Measurements from ENCODE around the gene PIBF1.

DNA sequence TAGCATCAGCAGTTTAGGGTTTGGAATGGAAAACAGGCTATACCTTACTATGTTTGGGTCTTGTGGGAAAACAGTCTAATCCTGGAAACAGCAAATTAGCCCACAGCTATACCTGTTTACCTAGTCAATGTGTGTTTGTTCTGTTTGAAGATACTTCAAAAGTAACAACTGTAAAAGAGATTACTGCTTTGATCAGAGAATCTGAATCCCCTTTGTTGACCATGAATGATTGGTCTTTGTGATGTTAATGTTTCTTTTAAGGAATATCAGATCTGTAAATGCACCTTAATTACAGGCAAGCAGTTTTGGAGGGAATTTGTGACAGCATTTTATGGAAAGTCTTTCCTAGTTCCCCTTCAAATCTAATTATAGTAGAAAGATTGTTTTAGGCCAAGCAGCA is 256.1 kb downstream of the PIBF1 start:
- TF ChIP-seq, protein P1, sequence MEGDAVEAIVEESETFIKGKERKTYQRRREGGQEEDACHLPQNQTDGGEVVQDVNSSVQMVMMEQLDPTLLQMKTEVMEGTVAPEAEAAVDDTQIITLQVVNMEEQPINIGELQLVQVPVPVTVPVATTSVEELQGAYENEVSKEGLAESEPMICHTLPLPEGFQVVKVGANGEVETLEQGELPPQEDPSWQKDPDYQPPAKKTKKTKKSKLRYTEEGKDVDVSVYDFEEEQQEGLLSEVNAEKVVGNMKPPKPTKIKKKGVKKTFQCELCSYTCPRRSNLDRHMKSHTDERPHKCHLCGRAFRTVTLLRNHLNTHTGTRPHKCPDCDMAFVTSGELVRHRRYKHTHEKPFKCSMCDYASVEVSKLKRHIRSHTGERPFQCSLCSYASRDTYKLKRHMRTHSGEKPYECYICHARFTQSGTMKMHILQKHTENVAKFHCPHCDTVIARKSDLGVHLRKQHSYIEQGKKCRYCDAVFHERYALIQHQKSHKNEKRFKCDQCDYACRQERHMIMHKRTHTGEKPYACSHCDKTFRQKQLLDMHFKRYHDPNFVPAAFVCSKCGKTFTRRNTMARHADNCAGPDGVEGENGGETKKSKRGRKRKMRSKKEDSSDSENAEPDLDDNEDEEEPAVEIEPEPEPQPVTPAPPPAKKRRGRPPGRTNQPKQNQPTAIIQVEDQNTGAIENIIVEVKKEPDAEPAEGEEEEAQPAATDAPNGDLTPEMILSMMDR (IDR thresholded peaks at IDR 0.05) = no peak
- TF ChIP-seq POLR2A (IDR thresholded peaks at IDR 0.05) (no peak), EP300 (IDR thresholded peaks at IDR 0.05) (no peak)
